Right atrium auricular region (tissue), 2 donors: ENCODE results near the gene RAC2. TPM values are rescaled to one million over a fixed set of nuclear protein-coding genes. Genes with fewer than 3 reads are reported as not detected.

Experiments
- DNase-seq: peaks from one replicate; pipeline ENCODE4 v3.0.0-alpha.2; 2019; ENCODE audit warnings: low spot score
- H3K27ac ChIP-seq, 2 donors: fragments of 200-600 bp; sonication (generic); 1 replicate in 1 of 2; 2 replicates in 1 of 2; pipeline ENCODE4 v1.5.1; 2016 to 2019
- H3K27me3 ChIP-seq, 2 donors: fragments of 200-600 bp; sonication (generic); one replicate each; pipeline versions ENCODE4 v1.5.1 to v1.6.0; 2017 to 2019
- H3K36me3 ChIP-seq: fragments of 200-600 bp; sonication (generic); one replicate; pipeline ENCODE4 v1.5.1; 2016
- H3K4me1 ChIP-seq, 2 donors: fragments of 200-600 bp; sonication (generic); one replicate each; pipeline versions ENCODE4 v1.5.1 to v1.6.0; 2017 to 2019
- H3K4me3 ChIP-seq, 2 donors: fragments of 200-600 bp; sonication (generic); 1 replicate in 1 of 2; 2 replicates in 1 of 2; pipeline ENCODE4 v1.5.1; 2017 to 2019; ENCODE audit warnings: mild to moderate bottlenecking in 1 of 2, moderate library complexity in 1 of 2
- H3K9me3 ChIP-seq, 2 donors: fragments of 200-600 bp; sonication (generic); one replicate each; pipeline ENCODE4 v1.5.1; 2019
- CTCF ChIP-seq, 2 donors: fragments of 200-600 bp; sonication (generic); IDR thresholded peaks; one replicate each; pipeline ENCODE4 v1.5.1; 2019; ENCODE audit warnings: antibody characterized with exemption in 2 of 2
- total RNA-seq, 2 donors: library from RNA; depleted of rRNA; stranded (reverse); fragments of >200 nt; gene quantifications; one replicate each; pipeline ENCODE4 v1.1.0, GENCODE V29; 2016

The RAC2 gene
- total RNA-seq, 2 donors from 2014 or later = 2.9 to 10.3 TPM

GRCh38 chr22:37206118-37206840 is 37.8 kb downstream of the RAC2 start:
- Histone ChIP-seq H3K27ac (no peak overlapping the region), H3K36me3 (no peaks in the 10 kb centered on the region), H3K9me3 (no peaks in the 10 kb centered on the region), H3K27me3 (no peaks in the 10 kb centered on the region), H3K4me3 (no peak overlapping the region), H3K4me1 (no peaks in the 10 kb centered on the region)
- no peak for DNase-seq
- TF ChIP-seq CTCF (IDR thresholded peaks at IDR 0.05) = no peak

GRCh38 chr22:37205046-37205445 is 39.0 kb downstream of the RAC2 start:
- Histone ChIP-seq H3K9me3 (no peaks in the 10 kb centered on the region), H3K36me3 (no peaks in the 10 kb centered on the region), H3K4me3 (no peak overlapping the region), H3K4me1 (no peaks in the 10 kb centered on the region), H3K27ac (no peak overlapping the region), H3K27me3 (no peaks in the 10 kb centered on the region)
- DNase-seq = no peak
- no peak for TF ChIP-seq CTCF (IDR thresholded peaks at IDR 0.05)

GRCh38 chr22:37204045-37204655 is 39.9 kb downstream of the RAC2 start:
- TF ChIP-seq CTCF (IDR thresholded peaks at IDR 0.05) = no peak
- Histone ChIP-seq H3K36me3 (no peaks in the 10 kb centered on the region), H3K4me1 (peaks cover 0 to 6% of the 10 kb centered on the region in 2 donors), H3K27me3 (no peaks in the 10 kb centered on the region), H3K9me3 (no peaks in the 10 kb centered on the region), H3K4me3 (no peak overlapping the region), H3K27ac (no peak overlapping the region)
- DNase-seq = no peak

GRCh38 chr22:37203354-37204044 is 40.6 kb downstream of the RAC2 start:
- Histone ChIP-seq H3K27ac (no peak overlapping the region), H3K9me3 (no peaks in the 10 kb centered on the region), H3K27me3 (no peaks in the 10 kb centered on the region), H3K4me3 (no peak overlapping the region), H3K36me3 (no peaks in the 10 kb centered on the region), H3K4me1 (peaks cover 0 to 11% of the 10 kb centered on the region in 2 donors)
- DNase-seq = no peak
- no peak for TF ChIP-seq CTCF (IDR thresholded peaks at IDR 0.05)

- DNase-seq = no peak
Observed at GRCh38 chr22:37202716-37203115, 41.4 kb downstream of the RAC2 start.

More at GRCh38 chr22:37202716-37203115, 41.4 kb downstream of the RAC2 start:
- H3K36me3 ChIP-seq = no peaks in the 10 kb centered on the region
- H3K4me3 ChIP-seq = no peak overlapping the region
- H3K4me1 ChIP-seq = peaks cover 0 to 19% of the 10 kb centered on the region in 2 donors
- no peak for TF ChIP-seq CTCF (IDR thresholded peaks at IDR 0.05)
- H3K27me3 ChIP-seq = no peaks in the 10 kb centered on the region
- H3K9me3 ChIP-seq = no peaks in the 10 kb centered on the region
- H3K27ac ChIP-seq = no peak overlapping the region
